Central memory CD8-positive, alpha-beta T cell (primary cell): ENCODE data around the gene DDX1.

ENCODE experiments used
- ATAC-seq: fragments of 150-1000 bp; cut with Tn5 transposase; replicated peaks from 2 replicates; pipeline ENCODE4 v1.10.0; 2022; ENCODE audit warnings: mild to moderate bottlenecking, moderate FRiP score, moderate number of reproducible peaks; ENCODE audit not compliant: poor library complexity, severe bottlenecking; ENCODE audit errors: extremely low read depth
- DNase-seq, 2 donors: peaks; one replicate each; pipeline ENCODE4 v3.0.0; 2021; ENCODE audit warnings: low spot score in 2 of 2
- H3K27ac Mint-ChIP-seq: one replicate; pipeline ENCODE4 v1.8.0; 2022; ENCODE audit warnings: low read depth, mild to moderate bottlenecking, moderate library complexity, mixed read lengths
- H3K27me3 Mint-ChIP-seq: one replicate; pipeline ENCODE4 v1.8.0; 2022; ENCODE audit warnings: mixed read lengths
- H3K36me3 Mint-ChIP-seq: one replicate; pipeline ENCODE4 v1.8.0; 2022; ENCODE audit warnings: mild to moderate bottlenecking, moderate library complexity, mixed read lengths; ENCODE audit not compliant: insufficient read depth
- H3K4me1 Mint-ChIP-seq: one replicate; pipeline ENCODE4 v1.8.0; 2022; ENCODE audit warnings: mixed read lengths
- H3K4me3 Mint-ChIP-seq: one replicate; pipeline ENCODE4 v1.8.0; 2022; ENCODE audit warnings: mild to moderate bottlenecking, moderate library complexity, mixed read lengths
- H3K9me3 Mint-ChIP-seq: one replicate; pipeline ENCODE4 v1.8.0; 2022; ENCODE audit warnings: mixed read lengths

DDX1 gene

GRCh38 chr2:15653806-15654726 lies 62.4 kb downstream of the DDX1 start:
- Mint-ChIP-seq H3K4me3 (no peak overlapping the region), H3K4me1 (no peaks in the 10 kb centered on the region), H3K9me3 (no peaks in the 10 kb centered on the region), H3K27me3 (peaks cover 53% of the 10 kb centered on the region), H3K27ac (no peak overlapping the region), H3K36me3 (no peaks in the 10 kb centered on the region)
- DNase-seq: no peak
- no peak for ATAC-seq

DNA sequence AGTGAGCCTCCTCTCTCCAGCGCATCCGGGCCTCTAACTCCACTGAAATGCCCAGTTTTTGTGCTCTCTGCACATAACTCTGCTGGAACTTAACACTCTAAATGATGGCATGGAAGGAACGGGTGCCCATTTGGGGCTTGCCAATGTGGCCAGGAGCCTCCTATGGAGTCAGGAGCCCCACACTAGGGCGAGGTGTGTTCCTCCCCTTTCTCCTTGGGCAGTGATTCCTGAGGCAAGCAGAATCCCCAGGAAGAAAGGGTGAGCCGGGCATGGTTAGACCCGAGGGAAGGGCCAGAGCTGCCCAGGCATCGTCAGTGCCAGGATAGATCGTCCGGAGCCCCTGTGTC lies 63.0 kb downstream of the DDX1 start:
- no peaks in the 10 kb centered on the region for H3K36me3 Mint-ChIP-seq
- no peaks in the 10 kb centered on the region for H3K4me1 Mint-ChIP-seq
- DNase-seq (no peak), ATAC-seq (no peak)
- H3K9me3 Mint-ChIP-seq: no peaks in the 10 kb centered on the region
- H3K27me3 Mint-ChIP-seq: peaks cover 57% of the 10 kb centered on the region
- no peak overlapping the region for H3K4me3 Mint-ChIP-seq
- H3K27ac Mint-ChIP-seq: no peak overlapping the region

DNA sequence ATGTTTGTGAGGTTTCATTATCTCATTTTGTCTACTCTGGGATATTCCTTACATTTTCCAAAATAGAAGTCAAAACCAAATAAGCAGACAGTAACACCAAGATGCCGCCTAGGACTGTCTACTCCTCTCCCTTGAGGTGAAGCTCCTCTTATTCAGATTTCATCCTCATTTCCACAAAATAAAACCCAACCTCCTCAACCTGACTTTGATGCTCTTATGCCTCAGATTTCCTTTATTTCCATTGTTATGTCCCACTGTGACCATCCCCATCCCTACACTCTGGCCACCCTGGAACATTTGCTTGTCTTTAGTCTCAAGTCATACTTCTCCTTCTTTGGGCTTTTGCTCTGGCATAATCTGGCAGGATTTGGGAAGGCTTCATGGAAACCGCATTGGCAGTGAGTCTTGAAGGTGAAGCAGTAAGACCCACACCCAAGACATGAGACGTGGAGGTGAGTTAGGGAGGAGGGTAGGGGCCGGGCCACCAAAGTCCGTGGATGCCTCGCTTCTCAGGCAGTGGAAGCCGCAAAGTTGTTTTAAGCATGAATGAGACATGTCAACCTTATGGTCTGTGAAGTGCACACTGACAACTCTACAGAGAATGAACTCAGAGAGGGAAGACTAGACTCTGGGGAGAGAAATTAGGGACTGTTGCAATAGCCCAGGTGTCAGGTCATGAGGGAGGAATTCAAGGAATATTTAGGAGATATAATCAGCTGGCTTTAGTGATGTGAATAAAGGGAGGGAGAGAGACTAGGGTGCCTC lies 63.6 kb downstream of the DDX1 start:
- peaks cover 57% of the 10 kb centered on the region for H3K27me3 Mint-ChIP-seq
- no peak for ATAC-seq
- no peaks in the 10 kb centered on the region for H3K36me3 Mint-ChIP-seq
- no peaks in the 10 kb centered on the region for H3K9me3 Mint-ChIP-seq
- H3K27ac Mint-ChIP-seq: no peak overlapping the region
- no peaks in the 10 kb centered on the region for H3K4me1 Mint-ChIP-seq
- DNase-seq: no peak
- no peak overlapping the region for H3K4me3 Mint-ChIP-seq

DNA sequence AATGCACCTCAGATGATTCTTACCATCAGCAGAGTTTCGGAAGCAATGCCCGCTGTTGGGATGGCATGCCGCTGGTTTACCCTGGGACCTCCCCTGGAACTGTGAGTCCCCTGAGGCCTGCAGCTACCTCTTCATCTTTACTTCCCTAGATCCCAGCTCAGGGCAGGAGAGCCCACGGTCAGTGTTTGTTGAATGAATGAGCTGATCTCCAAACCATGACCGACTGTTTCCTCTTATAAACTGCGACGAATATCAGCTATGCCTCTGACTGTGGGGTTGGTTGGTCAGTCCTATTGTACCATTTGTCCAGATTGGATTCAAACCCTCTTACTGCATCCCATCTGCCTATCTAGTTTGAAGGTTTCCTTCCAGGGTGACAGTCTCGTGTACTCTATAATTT lies 64.4 kb downstream of the DDX1 start:
- ATAC-seq (no peak), DNase-seq (no peak)
- H3K36me3 Mint-ChIP-seq: no peaks in the 10 kb centered on the region
- H3K27me3 Mint-ChIP-seq: peaks cover 50% of the 10 kb centered on the region
- no peak overlapping the region for H3K4me3 Mint-ChIP-seq
- H3K27ac Mint-ChIP-seq: no peak overlapping the region
- H3K9me3 Mint-ChIP-seq: no peaks in the 10 kb centered on the region
- H3K4me1 Mint-ChIP-seq: no peaks in the 10 kb centered on the region

GRCh38 chr2:15657759-15658158 lies 66.1 kb downstream of the DDX1 start:
- no peaks in the 10 kb centered on the region for H3K36me3 Mint-ChIP-seq
- ATAC-seq (no peak), DNase-seq (no peak)
- no peaks in the 10 kb centered on the region for H3K4me1 Mint-ChIP-seq
- no peaks in the 10 kb centered on the region for H3K9me3 Mint-ChIP-seq
- peaks cover 58% of the 10 kb centered on the region for H3K27me3 Mint-ChIP-seq
- H3K4me3 Mint-ChIP-seq: no peak overlapping the region
- no peak overlapping the region for H3K27ac Mint-ChIP-seq

- Mint-ChIP-seq H3K27ac (no peak overlapping the region), H3K36me3 (no peaks in the 10 kb centered on the region), H3K9me3 (no peaks in the 10 kb centered on the region), H3K4me1 (no peaks in the 10 kb centered on the region), H3K27me3 (peaks cover 50% of the 10 kb centered on the region), H3K4me3 (no peak overlapping the region)
- ATAC-seq: no peak
- DNase-seq: no peak
Measured at GRCh38 chr2:15658911-15659310, 67.2 kb downstream of the DDX1 start.

- H3K36me3 Mint-ChIP-seq: no peaks in the 10 kb centered on the region
- no peak for DNase-seq
- no peak overlapping the region for H3K27ac Mint-ChIP-seq
- no peak overlapping the region for H3K4me3 Mint-ChIP-seq
- ATAC-seq: no peak
- no peaks in the 10 kb centered on the region for H3K4me1 Mint-ChIP-seq
- no peaks in the 10 kb centered on the region for H3K9me3 Mint-ChIP-seq
- peaks cover 36% of the 10 kb centered on the region for H3K27me3 Mint-ChIP-seq
Measured at GRCh38 chr2:15660491-15661294, 69.0 kb downstream of the DDX1 start.

- H3K27ac Mint-ChIP-seq: no peak overlapping the region
- no peak for ATAC-seq
Measured at GRCh38 chr2:15661295-15661569, 69.6 kb downstream of the DDX1 start.

DNA sequence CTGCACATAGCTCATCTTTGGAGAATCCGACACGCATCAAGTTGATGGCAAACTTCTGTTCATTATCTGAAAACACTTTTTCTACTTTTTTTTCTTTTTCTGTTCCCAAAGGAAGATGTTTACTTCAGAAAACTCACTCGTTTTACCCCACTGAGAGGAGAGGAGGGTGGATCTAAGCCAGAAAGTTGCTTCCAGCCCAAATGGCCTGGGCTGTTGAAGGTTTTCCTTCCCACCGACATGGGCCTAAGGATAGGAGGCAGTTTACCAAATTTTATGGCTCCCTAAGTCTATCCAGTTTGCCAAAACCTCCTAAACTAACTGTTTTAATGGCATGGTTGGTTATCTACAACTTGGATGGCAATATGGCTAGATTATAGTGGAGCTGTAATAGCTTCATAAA lies 70.4 kb downstream of the DDX1 start:
- no peaks in the 10 kb centered on the region for H3K4me1 Mint-ChIP-seq
- no peaks in the 10 kb centered on the region for H3K9me3 Mint-ChIP-seq
- DNase-seq (no peak), ATAC-seq (no peak)
- no peak overlapping the region for H3K4me3 Mint-ChIP-seq
- peaks cover 37% of the 10 kb centered on the region for H3K27me3 Mint-ChIP-seq
- no peak overlapping the region for H3K27ac Mint-ChIP-seq
- no peaks in the 10 kb centered on the region for H3K36me3 Mint-ChIP-seq

More at GRCh38 chr2:15661295-15661569, 69.6 kb downstream of the DDX1 start:
- DNase-seq: no peak
- Mint-ChIP-seq H3K36me3 (no peaks in the 10 kb centered on the region), H3K4me3 (no peak overlapping the region), H3K4me1 (no peaks in the 10 kb centered on the region), H3K27me3 (peaks cover 32% of the 10 kb centered on the region), H3K9me3 (no peaks in the 10 kb centered on the region)

GRCh38 chr2:15662579-15662978 lies 70.9 kb downstream of the DDX1 start:
- H3K27me3 Mint-ChIP-seq: peaks cover 43% of the 10 kb centered on the region
- no peaks in the 10 kb centered on the region for H3K9me3 Mint-ChIP-seq
- no peak for DNase-seq
- ATAC-seq: no peak
- no peaks in the 10 kb centered on the region for H3K36me3 Mint-ChIP-seq
- no peak overlapping the region for H3K27ac Mint-ChIP-seq
- H3K4me1 Mint-ChIP-seq: no peaks in the 10 kb centered on the region
- H3K4me3 Mint-ChIP-seq: no peak overlapping the region

GRCh38 chr2:15663802-15664201 lies 72.1 kb downstream of the DDX1 start:
- Mint-ChIP-seq H3K27me3 (peaks cover 38% of the 10 kb centered on the region), H3K9me3 (no peaks in the 10 kb centered on the region), H3K36me3 (no peaks in the 10 kb centered on the region), H3K4me3 (no peak overlapping the region), H3K4me1 (no peaks in the 10 kb centered on the region), H3K27ac (no peak overlapping the region)
- ATAC-seq (no peak), DNase-seq (no peak)

- DNase-seq (no peak), ATAC-seq (no peak)
- Mint-ChIP-seq H3K4me3 (no peak overlapping the region), H3K36me3 (no peaks in the 10 kb centered on the region), H3K27ac (no peak overlapping the region), H3K9me3 (no peaks in the 10 kb centered on the region), H3K4me1 (no peaks in the 10 kb centered on the region), H3K27me3 (peaks cover 32% of the 10 kb centered on the region)
Measured at GRCh38 chr2:15664273-15665066, 72.8 kb downstream of the DDX1 start.
